Sigmoid colon (tissue), 7 donors: ENCODE results near the gene TEX54. TPM values are rescaled to one million over a fixed set of nuclear protein-coding genes. Genes with fewer than 3 reads are reported as not detected.
"Not testable (repeated sequence)": the region's sequence is repeated elsewhere in the genome, so short reads cannot be mapped to it uniquely, and the experiment has no call there.

Source experiments
- DNase-seq: peaks from one replicate; pipeline ENCODE4 v3.0.0-alpha.2; 2019
- H3K27ac ChIP-seq, 4 donors: fragments of 200-600 bp; sonication (generic); one replicate each; pipeline ENCODE4 v1.5.1; 2016 to 2019; ENCODE audit warnings: mild to moderate bottlenecking in 1 of 4
- H3K27me3 ChIP-seq, 3 donors: fragments of 200-600 bp; sonication (generic); one replicate each; pipeline ENCODE4 v1.5.1; 2019; ENCODE audit warnings: mild to moderate bottlenecking in 1 of 3
- H3K36me3 ChIP-seq, 4 donors: fragments of 200-600 bp; sonication (generic); one replicate each; pipeline ENCODE4 v1.5.1; 2016 to 2019
- H3K4me1 ChIP-seq, 4 donors: fragments of 200-600 bp; sonication (generic); one replicate each; pipeline ENCODE4 v1.5.1; 2017 to 2019
- H3K4me3 ChIP-seq, 4 donors: fragments of 200-600 bp; sonication (generic); one replicate each; pipeline ENCODE4 v1.5.1; 2017 to 2019; ENCODE audit warnings: mild to moderate bottlenecking in 2 of 4, moderate library complexity in 1 of 4
- H3K9me3 ChIP-seq, 4 donors: fragments of 200-600 bp in 3 of 4; sonication (generic) in 3 of 4; one replicate each; pipeline versions ENCODE4 v1.5.1 to v1.6.1; 2013 to 2019
- CTCF ChIP-seq, 4 experiments: fragments of 450-650 bp in 3 of 4; fragments of 200-600 bp in 1 of 4; IDR thresholded peaks; one replicate each; pipeline ENCODE4 v1.5.1; 2016 to 2019; ENCODE audit warnings: antibody characterized with exemption in 4 of 4, mild to moderate bottlenecking in 3 of 4, moderate library complexity in 2 of 4
- EP300 ChIP-seq, 4 donors: sonication (generic); formaldehyde crosslinking; IDR thresholded peaks; one replicate each; pipeline ENCODE4 v1.6.1; 2017; ENCODE audit warnings: antibody characterized with exemption in 4 of 4
- POLR2A ChIP-seq, 2 donors: fragments of 450-650 bp; IDR thresholded peaks; one replicate each; pipeline ENCODE4 v1.6.1; 2016; ENCODE audit warnings: antibody characterized with exemption in 2 of 2, mild to moderate bottlenecking in 2 of 2, moderate library complexity in 2 of 2
- POLR2AphosphoS5 ChIP-seq, 4 donors: sonication (generic); formaldehyde crosslinking; IDR thresholded peaks; one replicate each; pipeline ENCODE4 v1.6.1; 2017; ENCODE audit warnings: antibody characterized with exemption in 4 of 4
- WGBS, 2 donors: extraction: QIAGEN DNeasy Blood & Tissue Kit; methylation state at CpG; one replicate each; pipeline ENCODE4 v1.1.7; 2013; 5-methylcytosine and 5-hydroxymethylcytosine counted together
- intact Hi-C: fragments of 100-400 bp; cut with DNase I; formaldehyde crosslinking; loops from one replicate; pipeline ENCODE4 v1.15.1; 2023
- polyA plus RNA-seq, 3 donors: library from polyadenylated mRNA; stranded (reverse); fragments of 200-250 nt; gene quantifications; one replicate each; pipeline ENCODE4 v1.2.3, GENCODE V29; 2013
- total RNA-seq, 4 donors: library from RNA; depleted of rRNA; stranded (reverse); fragments of >200 nt; gene quantifications; one replicate each; pipeline ENCODE4 v1.1.0, GENCODE V29; 2016
- donor health status: healthy with polysubstance abuse.
- donor health status: Bipolar disorder and iron deficiency.
- donor health status: healthy.

The TEX54 gene
- total and polyA plus RNA-seq, 7 donors: 2.1 TPM; not detected in 6

GRCh38 chr11:62874851-62875250 lies 42.2 kb upstream of the TEX54 start:
- WGBS, 2 donors: 97 to 98% methylated on average over 7 of the region's 7 CpGs
- DNase-seq: no peak
- Histone ChIP-seq H3K27ac (no peak overlapping the region), H3K27me3 (no peaks in the 10 kb centered on the region), H3K36me3 (no peaks in the 10 kb centered on the region), H3K4me1 (peaks cover 0 to 12% (median 11%) of the 10 kb centered on the region in 4 donors), H3K9me3 (no peaks in the 10 kb centered on the region), H3K4me3 (no peak overlapping the region)
- intact Hi-C loops: no loop called here
- TF ChIP-seq EP300 (IDR thresholded peaks at IDR 0.05): no peak

- no peak for DNase-seq
- Histone ChIP-seq H3K9me3 (no peaks in the 10 kb centered on the region), H3K36me3 (no peaks in the 10 kb centered on the region), H3K27ac (no peak overlapping the region), H3K4me1 (peaks cover 0 to 7% (median 3%) of the 10 kb centered on the region in 4 donors), H3K4me3 (no peak overlapping the region), H3K27me3 (no peaks in the 10 kb centered on the region)
- no peak for TF ChIP-seq POLR2A (IDR thresholded peaks at IDR 0.05)
- TF ChIP-seq POLR2AphosphoS5 (IDR thresholded peaks at IDR 0.05): no peak
- no peak for TF ChIP-seq CTCF (IDR thresholded peaks at IDR 0.05)
- TF ChIP-seq EP300 (IDR thresholded peaks at IDR 0.05): no peak
- WGBS, 2 donors: 72 to 83% methylated on average over 6 of the region's 6 CpGs
- intact Hi-C loops: no loop called here
These were observed 33.0 kb upstream of the TEX54 start for GRCh38 chr11:62865635-62866034.

- Histone ChIP-seq H3K4me1 (peaks cover 0 to 7% (median 3%) of the 10 kb centered on the region in 4 donors), H3K27ac (no peak overlapping the region), H3K9me3 (no peaks in the 10 kb centered on the region), H3K27me3 (no peaks in the 10 kb centered on the region), H3K4me3 (no peak overlapping the region), H3K36me3 (no peaks in the 10 kb centered on the region)
- TF ChIP-seq POLR2A (IDR thresholded peaks at IDR 0.05) (no peak), EP300 (IDR thresholded peaks at IDR 0.05) (no peak), CTCF (IDR thresholded peaks at IDR 0.05) (no peak), POLR2AphosphoS5 (IDR thresholded peaks at IDR 0.05) (no peak)
- DNase-seq: no peak
- WGBS, 2 donors: 80 to 86% methylated on average over 4 of the region's 4 CpGs
- intact Hi-C loops: no loop called here
These were observed 31.2 kb upstream of the TEX54 start for GRCh38 chr11:62863687-62864335.

GRCh38 chr11:62861564-62862192 lies 29.0 kb upstream of the TEX54 start:
- not testable (repeated sequence) for H3K27ac ChIP-seq, H3K27me3 ChIP-seq, H3K36me3 ChIP-seq, DNase-seq, H3K9me3 ChIP-seq, H3K4me3 ChIP-seq
- H3K4me1 ChIP-seq: peaks cover 0 to 11% (median 4%) of the 10 kb centered on the region in 4 donors
- intact Hi-C loops: loop anchor here (1.0 kb wide), 1 partner anchor 75 kb away; no protein-coding TSS in a partner anchor
- WGBS, 2 donors: 93 to 95% methylated on average over 16 of the region's 16 CpGs

GRCh38 chr11:62860835-62861563 lies 28.4 kb upstream of the TEX54 start:
- Histone ChIP-seq H3K4me3 (no peak overlapping the region), H3K9me3 (no peaks in the 10 kb centered on the region), H3K27ac (no peak overlapping the region), H3K36me3 (no peaks in the 10 kb centered on the region), H3K27me3 (no peaks in the 10 kb centered on the region), H3K4me1 (peaks cover 0 to 16% (median 7%) of the 10 kb centered on the region in 4 donors)
- intact Hi-C loops: no loop called here
- TF ChIP-seq EP300 (IDR thresholded peaks at IDR 0.05): no peak
- TF ChIP-seq POLR2AphosphoS5 (IDR thresholded peaks at IDR 0.05): no peak
- TF ChIP-seq POLR2A (IDR thresholded peaks at IDR 0.05): no peak
- no peak for DNase-seq
- WGBS, 2 donors: 67 to 75% methylated on average over 5 of the region's 5 CpGs

GRCh38 chr11:62859281-62859703 lies 26.7 kb upstream of the TEX54 start:
- WGBS, 2 donors: 75 to 88% methylated on average over 8 of the region's 8 CpGs
- DNase-seq, H3K27ac ChIP-seq, intact Hi-C loops, H3K36me3 ChIP-seq, H3K9me3 ChIP-seq, H3K4me3 ChIP-seq, H3K27me3 ChIP-seq: not testable (repeated sequence)
- H3K4me1 ChIP-seq: peaks cover 0 to 17% (median 14%) of the 10 kb centered on the region in 4 donors
